ENCODE measurements around the gene PAM.

GRCh38 chr5:102860035-102860434 is 104.9 kb downstream of the PAM start:
- no peak for TF ChIP-seq MXI1 (conservative IDR thresholded peaks at IDR 0.05; ENCODE audit: poor library complexity, severe bottlenecking)
- no peak for TF ChIP-seq CTCF (IDR thresholded peaks at IDR 0.05; ENCODE audit: poor library complexity, severe bottlenecking)
- TF ChIP-seq EP300 (conservative IDR thresholded peaks at IDR 0.05; ENCODE audit: poor library complexity, severe bottlenecking): no peak
- no peak for TF ChIP-seq TAF1 (IDR thresholded peaks at IDR 0.05; ENCODE audit: low read depth)
- TF ChIP-seq POLR2AphosphoS5 (IDR thresholded peaks at IDR 0.05): no peak

All from neural cell (in vitro differentiated cells).